ENCODE data around the gene CLCN6.

Gene CLCN6

DNA sequence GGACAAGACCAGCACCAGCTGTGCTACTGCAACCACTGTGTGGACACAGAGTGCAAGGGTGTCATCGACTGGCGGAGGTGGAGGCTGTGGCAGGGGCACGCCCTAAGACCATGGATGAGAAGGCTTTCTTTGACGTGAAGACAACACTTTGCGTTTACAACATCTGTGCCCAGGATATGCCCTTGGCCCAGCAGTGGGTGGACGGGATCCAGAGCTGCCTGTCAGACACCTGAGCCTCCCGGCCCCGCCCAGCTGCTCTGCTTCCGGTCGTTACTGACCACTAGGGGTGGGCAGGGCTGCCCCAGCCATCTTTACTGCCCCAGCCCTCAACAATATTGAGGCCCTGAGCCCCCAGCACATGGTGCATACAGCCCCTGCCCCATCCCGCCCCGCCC lies 74.2 kb downstream of the CLCN6 start:
- no peak for DNase-seq (ENCODE audit: low read depth)
- TF ChIP-seq, protein P1, sequence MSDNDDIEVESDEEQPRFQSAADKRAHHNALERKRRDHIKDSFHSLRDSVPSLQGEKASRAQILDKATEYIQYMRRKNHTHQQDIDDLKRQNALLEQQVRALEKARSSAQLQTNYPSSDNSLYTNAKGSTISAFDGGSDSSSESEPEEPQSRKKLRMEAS (IDR thresholded peaks at IDR 0.05; ENCODE audit: low read depth, low read length): no peak
- TF ChIP-seq MYC (IDR thresholded peaks at IDR 0.05; ENCODE audit: low read depth, low read length) (no peak), POLR2A (IDR thresholded peaks at IDR 0.05; ENCODE audit: extremely low read depth, insufficient read length) (no peak)
- TF ChIP-seq, protein P2, sequence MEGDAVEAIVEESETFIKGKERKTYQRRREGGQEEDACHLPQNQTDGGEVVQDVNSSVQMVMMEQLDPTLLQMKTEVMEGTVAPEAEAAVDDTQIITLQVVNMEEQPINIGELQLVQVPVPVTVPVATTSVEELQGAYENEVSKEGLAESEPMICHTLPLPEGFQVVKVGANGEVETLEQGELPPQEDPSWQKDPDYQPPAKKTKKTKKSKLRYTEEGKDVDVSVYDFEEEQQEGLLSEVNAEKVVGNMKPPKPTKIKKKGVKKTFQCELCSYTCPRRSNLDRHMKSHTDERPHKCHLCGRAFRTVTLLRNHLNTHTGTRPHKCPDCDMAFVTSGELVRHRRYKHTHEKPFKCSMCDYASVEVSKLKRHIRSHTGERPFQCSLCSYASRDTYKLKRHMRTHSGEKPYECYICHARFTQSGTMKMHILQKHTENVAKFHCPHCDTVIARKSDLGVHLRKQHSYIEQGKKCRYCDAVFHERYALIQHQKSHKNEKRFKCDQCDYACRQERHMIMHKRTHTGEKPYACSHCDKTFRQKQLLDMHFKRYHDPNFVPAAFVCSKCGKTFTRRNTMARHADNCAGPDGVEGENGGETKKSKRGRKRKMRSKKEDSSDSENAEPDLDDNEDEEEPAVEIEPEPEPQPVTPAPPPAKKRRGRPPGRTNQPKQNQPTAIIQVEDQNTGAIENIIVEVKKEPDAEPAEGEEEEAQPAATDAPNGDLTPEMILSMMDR (IDR thresholded peaks at IDR 0.05; ENCODE audit: low read depth, low read length): no peak
- no peak overlapping the region for H3K4me3 ChIP-seq (ENCODE audit: low read depth, low read length)

DNA sequence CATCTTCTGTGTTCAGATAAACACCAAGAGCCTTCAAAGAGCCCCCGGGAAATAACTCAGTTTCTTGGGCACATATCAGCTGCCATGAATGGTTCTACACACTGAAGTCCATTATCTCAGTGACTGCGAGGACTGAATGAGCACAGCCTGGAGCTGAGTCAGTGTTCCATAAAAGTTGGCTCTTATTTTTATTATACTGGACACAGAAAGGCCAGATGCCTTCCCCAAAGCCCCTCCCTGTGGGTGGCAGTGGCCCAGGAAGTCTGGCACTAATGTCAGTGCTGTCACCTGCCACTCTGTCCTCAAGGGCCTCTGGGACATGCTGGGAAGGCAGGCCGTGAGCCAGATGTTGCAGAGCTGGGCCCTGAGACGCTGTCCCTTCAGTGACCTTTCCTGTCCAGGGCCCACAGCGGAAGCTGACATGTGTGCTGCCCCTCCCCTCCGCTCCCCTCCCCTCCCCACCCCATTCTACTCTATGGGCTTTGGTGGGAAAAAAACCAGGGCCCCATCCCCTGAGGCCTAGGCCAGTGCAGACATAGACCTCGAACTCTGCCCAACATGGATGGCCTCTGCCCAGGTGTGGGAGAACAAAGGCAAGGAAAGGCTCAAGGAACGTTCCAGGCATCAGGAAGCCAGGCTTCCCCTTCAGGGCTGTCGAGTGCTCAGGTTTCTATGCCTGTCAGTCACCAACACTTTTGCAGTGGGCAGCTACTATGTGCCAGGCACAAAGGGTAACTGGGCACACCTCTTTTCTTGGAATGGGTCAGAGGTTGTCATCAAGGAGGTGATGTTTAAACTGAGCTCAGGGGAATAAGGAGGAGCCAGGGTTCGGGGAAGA lies 75.1 kb downstream of the CLCN6 start:
- DNase-seq (ENCODE audit: low read depth): no peak
- TF ChIP-seq, protein P1 (IDR thresholded peaks at IDR 0.05; ENCODE audit: low read depth, low read length): no peak
- TF ChIP-seq POLR2A (IDR thresholded peaks at IDR 0.05; ENCODE audit: extremely low read depth, insufficient read length) (no peak), MYC (IDR thresholded peaks at IDR 0.05; ENCODE audit: low read depth, low read length) (no peak)
- TF ChIP-seq, protein P2 (IDR thresholded peaks at IDR 0.05; ENCODE audit: low read depth, low read length): no peak

GRCh38 chr1:11881749-11882441 lies 75.9 kb downstream of the CLCN6 start:
- no peak overlapping the region for H3K4me3 ChIP-seq (ENCODE audit: low read depth, low read length)
- TF ChIP-seq, protein P2 (IDR thresholded peaks at IDR 0.05; ENCODE audit: low read depth, low read length): no peak
- TF ChIP-seq POLR2A (IDR thresholded peaks at IDR 0.05; ENCODE audit: extremely low read depth, insufficient read length): no peak
- DNase-seq (ENCODE audit: low read depth): peak; percentile 35

More for the DNA sequence above, 75.1 kb downstream of the CLCN6 start:
- no peak overlapping the region for H3K4me3 ChIP-seq (ENCODE audit: low read depth, low read length)

GRCh38 chr1:11882814-11883538 lies 77.0 kb downstream of the CLCN6 start:
- DNase-seq (ENCODE audit: low read depth): peak; percentile 15
- H3K4me3 ChIP-seq (ENCODE audit: low read depth, low read length): no peak overlapping the region
- TF ChIP-seq POLR2A (IDR thresholded peaks at IDR 0.05; ENCODE audit: extremely low read depth, insufficient read length) (no peak), MYC (IDR thresholded peaks at IDR 0.05; ENCODE audit: low read depth, low read length) (no peak)
- TF ChIP-seq, protein P2 (IDR thresholded peaks at IDR 0.05; ENCODE audit: low read depth, low read length): no peak
- TF ChIP-seq, protein P1 (IDR thresholded peaks at IDR 0.05; ENCODE audit: low read depth, low read length): no peak

GRCh38 chr1:11885916-11886315 lies 79.9 kb downstream of the CLCN6 start:
- TF ChIP-seq, protein P2 (IDR thresholded peaks at IDR 0.05; ENCODE audit: low read depth, low read length): no peak
- TF ChIP-seq MYC (IDR thresholded peaks at IDR 0.05; ENCODE audit: low read depth, low read length) (no peak), POLR2A (IDR thresholded peaks at IDR 0.05; ENCODE audit: extremely low read depth, insufficient read length) (no peak)
- TF ChIP-seq, protein P1 (IDR thresholded peaks at IDR 0.05; ENCODE audit: low read depth, low read length): no peak
- H3K4me3 ChIP-seq (ENCODE audit: low read depth, low read length): no peak overlapping the region
- no peak for DNase-seq (ENCODE audit: low read depth)

Data from NB4 (cell line).